GM19025 (cell line): ENCODE measurements around the gene PLCB1.

Experiments used
- ATAC-seq: cut with Tn5 transposase; IDR thresholded peaks from one replicate; pipeline ENCODE4 v1.9.1; 2021; ENCODE audit warnings: mild to moderate bottlenecking, low read depth, moderate library complexity; ENCODE audit not compliant: unreplicated experiment

The PLCB1 gene

GRCh38 chr20:8292793-8293192, 160.7 kb downstream of the PLCB1 start:
- ATAC-seq: no peak

GRCh38 chr20:8293750-8294149, 161.7 kb downstream of the PLCB1 start:
- no peak for ATAC-seq

- no peak for ATAC-seq
Observed at GRCh38 chr20:8296536-8296935, 164.5 kb downstream of the PLCB1 start.

GRCh38 chr20:8298426-8299043, 166.5 kb downstream of the PLCB1 start:
- ATAC-seq: no peak

- no peak for ATAC-seq
Observed at GRCh38 chr20:8299921-8300320, 167.9 kb downstream of the PLCB1 start.

- ATAC-seq: no peak
Observed at GRCh38 chr20:8301655-8302054, 169.6 kb downstream of the PLCB1 start.

- ATAC-seq: no peak
Observed at GRCh38 chr20:8303651-8304050, 171.6 kb downstream of the PLCB1 start.

GRCh38 chr20:8304124-8304816, 172.2 kb downstream of the PLCB1 start:
- no peak for ATAC-seq

GRCh38 chr20:8305449-8305978, 173.4 kb downstream of the PLCB1 start:
- peak; percentile 81 for ATAC-seq

GRCh38 chr20:8306937-8307336, 174.9 kb downstream of the PLCB1 start:
- ATAC-seq: no peak

- ATAC-seq: no peak
Observed at GRCh38 chr20:8309634-8310033, 177.6 kb downstream of the PLCB1 start.

- ATAC-seq: no peak
Observed at GRCh38 chr20:8310618-8311017, 178.6 kb downstream of the PLCB1 start.

GRCh38 chr20:8313073-8313472, 181.0 kb downstream of the PLCB1 start:
- ATAC-seq: no peak

- ATAC-seq: no peak
Observed at GRCh38 chr20:8315639-8316573, 183.8 kb downstream of the PLCB1 start.

- no peak for ATAC-seq
Observed at GRCh38 chr20:8317448-8317847, 185.4 kb downstream of the PLCB1 start.

- no peak for ATAC-seq
Observed at GRCh38 chr20:8318965-8319625, 187.0 kb downstream of the PLCB1 start.

- ATAC-seq: no peak
Observed at GRCh38 chr20:8320306-8320705, 188.2 kb downstream of the PLCB1 start.

- ATAC-seq: no peak
Observed at GRCh38 chr20:8321001-8321400, 188.9 kb downstream of the PLCB1 start.

GRCh38 chr20:8322662-8323217, 190.7 kb downstream of the PLCB1 start:
- no peak for ATAC-seq

GRCh38 chr20:8326191-8326590, 194.1 kb downstream of the PLCB1 start:
- ATAC-seq: no peak
